GM23338 (cell line): Measurements from ENCODE around the gene NUMB. TPM values are rescaled to one million over a fixed set of nuclear protein-coding genes. Genes with fewer than 3 reads are reported as not detected.

Source experiments
- ATAC-seq: fragments of 200-7000 bp; cut with Tn5 transposase; 3 replicates; pipeline ENCODE4 v1.9.1; 2020
- DNase-seq: peaks from one replicate; pipeline ENCODE4 v3.0.0-alpha.2; 2015; ENCODE audit warnings: low spot score
- H2AFZ ChIP-seq: fragments of 200-600 bp; sonication (generic); 2 replicates; pipeline ENCODE4 v1.8.0; 2016; ENCODE audit warnings: antibody characterized with exemption, mild to moderate bottlenecking, moderate library complexity
- H3F3A ChIP-seq: fragments of 200-600 bp; sonication (generic); replicated peaks from 2 replicates; pipeline ENCODE4 v1.8.0; 2017; ENCODE audit warnings: antibody characterized with exemption, mixed run types, low read depth
- H3K27ac ChIP-seq: fragments of 200-600 bp; sonication (generic); 2 replicates; pipeline ENCODE4 v1.6.1; 2016; ENCODE audit warnings: low read depth
- H3K27me3 ChIP-seq: fragments of 200-600 bp; sonication (generic); 2 replicates; pipeline ENCODE4 v1.8.0; 2016; ENCODE audit warnings: mild to moderate bottlenecking, mixed run types, moderate library complexity; ENCODE audit not compliant: insufficient read depth
- H3K36me3 ChIP-seq: fragments of 200-600 bp; sonication (generic); 2 replicates; pipeline ENCODE4 v1.8.0; 2016; ENCODE audit warnings: mild to moderate bottlenecking; ENCODE audit not compliant: insufficient read depth
- H3K4me1 ChIP-seq: fragments of 200-600 bp; sonication (generic); 2 replicates; pipeline ENCODE4 v1.8.0; 2016; ENCODE audit warnings: mild to moderate bottlenecking, moderate library complexity; ENCODE audit not compliant: insufficient read depth
- H3K4me2 ChIP-seq: fragments of 200-600 bp; sonication (generic); 2 replicates; pipeline ENCODE4 v1.7.1; 2017; ENCODE audit warnings: mixed run types
- H3K4me3 ChIP-seq: fragments of 200-600 bp; sonication (generic); 2 replicates; pipeline ENCODE4 v1.6.1; 2016; ENCODE audit warnings: mixed run types
- H3K79me2 ChIP-seq: fragments of 200-600 bp; sonication (generic); replicated peaks from 2 replicates; pipeline ENCODE4 v1.8.0; 2017; ENCODE audit warnings: mild to moderate bottlenecking; ENCODE audit not compliant: insufficient read depth
- H3K9me2 ChIP-seq: fragments of 200-600 bp; sonication (generic); 2 replicates; pipeline ENCODE4 v1.8.0; 2017; ENCODE audit not compliant: insufficient read depth
- H4K20me1 ChIP-seq: fragments of 200-600 bp; sonication (generic); replicated peaks from 2 replicates; pipeline ENCODE4 v1.8.0; 2017; ENCODE audit warnings: mild to moderate bottlenecking; ENCODE audit not compliant: insufficient read depth
- H3K27ac Mint-ChIP-seq: 2 replicates; pipeline ENCODE4 v1.8.0; 2020; ENCODE audit warnings: inconsistent platforms, mild to moderate bottlenecking, moderate library complexity, mixed read lengths
- H3K27me3 Mint-ChIP-seq: 3 replicates; pipeline ENCODE4 v1.8.0; 2022; ENCODE audit warnings: low read depth, mild to moderate bottlenecking, moderate library complexity, mixed read lengths, inconsistent platforms; ENCODE audit not compliant: insufficient read depth, poor library complexity
- H3K36me3 Mint-ChIP-seq: 3 replicates; pipeline ENCODE4 v1.8.0; 2021; ENCODE audit warnings: low read depth, mild to moderate bottlenecking, inconsistent platforms, moderate library complexity, mixed read lengths
- H3K4me1 Mint-ChIP-seq: 3 replicates; pipeline ENCODE4 v1.8.0; 2020; ENCODE audit warnings: mild to moderate bottlenecking, inconsistent platforms, mixed read lengths
- H3K4me3 Mint-ChIP-seq: 3 replicates; pipeline ENCODE4 v1.8.0; 2021; ENCODE audit warnings: moderate library complexity, mild to moderate bottlenecking, inconsistent platforms, mixed read lengths
- H3K9me3 Mint-ChIP-seq: 3 replicates; pipeline ENCODE4 v1.8.0; 2020; ENCODE audit warnings: moderate library complexity, mild to moderate bottlenecking, inconsistent platforms, mixed read lengths
- CREB1 ChIP-seq: fragments of 250-450 bp; sonication (Bioruptor Pico); IDR thresholded peaks from 2 replicates; pipeline ENCODE4 v1.5.0; 2020; ENCODE audit warnings: low read depth, mild to moderate bottlenecking, moderate library complexity
- EZH2 ChIP-seq: fragments of 200-600 bp; sonication (generic); IDR thresholded peaks from one replicate; pipeline ENCODE4 v1.8.0; 2017; ENCODE audit warnings: antibody characterized with exemption, mild to moderate bottlenecking, low read depth; ENCODE audit not compliant: unreplicated experiment
- JUNB ChIP-seq: IDR thresholded peaks from one replicate; pipeline ENCODE4 v1.6.1; 2016; ENCODE audit warnings: antibody characterized with exemption; ENCODE audit not compliant: unreplicated experiment
- NANOG ChIP-seq: IDR thresholded peaks from 2 replicates; pipeline ENCODE4 v1.6.1; 2016; ENCODE audit warnings: antibody characterized with exemption, borderline replicate concordance
- POLR2AphosphoS5 ChIP-seq: IDR thresholded peaks from 2 replicates; pipeline ENCODE4 v1.6.1; 2016; ENCODE audit warnings: antibody characterized with exemption, low read depth
- STAT1 ChIP-seq: IDR thresholded peaks from one replicate; pipeline ENCODE4 v1.6.1; 2016; ENCODE audit warnings: antibody characterized with exemption; ENCODE audit not compliant: unreplicated experiment
- ZNF114 ChIP-seq: fragments of 250-450 bp; sonication (Bioruptor Pico); IDR thresholded peaks from 2 replicates; pipeline ENCODE4 v1.5.0; 2020; ENCODE audit warnings: mild to moderate bottlenecking, moderate library complexity
- ZNF331 ChIP-seq: fragments of 250-450 bp; sonication (Bioruptor Pico); IDR thresholded peaks from 2 replicates; pipeline ENCODE4 v1.5.0; 2020; ENCODE audit warnings: low read depth, mild to moderate bottlenecking, moderate library complexity
- polyA plus RNA-seq: library from polyadenylated mRNA; unstranded; fragments of >200 nt; fragmentation: Nextera tagmentation; extraction: Ambion mirVana; gene quantifications from 2 replicates; pipeline ENCODE4 v1.2.1, GENCODE V29; 2016
- total RNA-seq: library from RNA; depleted of rRNA; stranded (reverse); fragments of >200 nt; shearing (Covaris generic); gene quantifications from 2 replicates; pipeline ENCODE4 v1.2.3, GENCODE V29; 2014
- TF ChIP-seq, protein P1 (sequence below), 2 experiments: fragments of 200-600 bp in 1 of 2; sonication (generic) in 1 of 2; conservative IDR thresholded peaks; 2 replicates each; pipeline versions ENCODE4 v1.5.1 to v1.6.1; 2016 to 2017; ENCODE audit warnings: antibody characterized with exemption in 2 of 2, low read depth in 2 of 2, mild to moderate bottlenecking in 2 of 2, moderate library complexity in 1 of 2
- TF ChIP-seq, protein P2 (sequence below): IDR thresholded peaks from 2 replicates; pipeline ENCODE4 v1.6.1; 2016; ENCODE audit warnings: antibody characterized with exemption
- TF ChIP-seq, protein P3 (sequence below): fragments of 250-450 bp; sonication (Bioruptor Pico); IDR thresholded peaks from 2 replicates; pipeline ENCODE4 v1.5.0; 2020; ENCODE audit warnings: mild to moderate bottlenecking, moderate library complexity

Gene NUMB
- total and polyA plus RNA-seq, 2 experiments from 2014 or later, result 32.1 to 36.7 TPM

DNA sequence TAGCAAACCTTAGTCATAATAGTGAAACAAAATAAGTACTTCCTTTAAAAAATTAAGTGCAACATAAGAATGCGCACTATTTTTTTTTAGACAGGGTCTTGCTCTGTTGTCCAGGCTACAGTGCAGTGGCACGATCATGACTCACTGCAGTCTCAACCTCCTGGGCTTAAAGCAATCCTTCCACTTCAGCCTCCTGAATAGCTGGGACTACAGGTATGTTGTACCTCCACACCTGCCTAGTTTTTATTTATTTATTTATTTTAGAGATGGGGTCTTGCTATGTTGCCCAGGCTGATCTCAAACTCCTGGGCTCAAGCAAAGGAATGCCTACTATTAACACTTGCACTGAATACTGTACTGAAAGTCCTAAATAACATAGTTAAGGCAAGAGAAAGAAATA, 93.8 kb downstream of the NUMB start (continued):
- TF ChIP-seq, protein P1, sequence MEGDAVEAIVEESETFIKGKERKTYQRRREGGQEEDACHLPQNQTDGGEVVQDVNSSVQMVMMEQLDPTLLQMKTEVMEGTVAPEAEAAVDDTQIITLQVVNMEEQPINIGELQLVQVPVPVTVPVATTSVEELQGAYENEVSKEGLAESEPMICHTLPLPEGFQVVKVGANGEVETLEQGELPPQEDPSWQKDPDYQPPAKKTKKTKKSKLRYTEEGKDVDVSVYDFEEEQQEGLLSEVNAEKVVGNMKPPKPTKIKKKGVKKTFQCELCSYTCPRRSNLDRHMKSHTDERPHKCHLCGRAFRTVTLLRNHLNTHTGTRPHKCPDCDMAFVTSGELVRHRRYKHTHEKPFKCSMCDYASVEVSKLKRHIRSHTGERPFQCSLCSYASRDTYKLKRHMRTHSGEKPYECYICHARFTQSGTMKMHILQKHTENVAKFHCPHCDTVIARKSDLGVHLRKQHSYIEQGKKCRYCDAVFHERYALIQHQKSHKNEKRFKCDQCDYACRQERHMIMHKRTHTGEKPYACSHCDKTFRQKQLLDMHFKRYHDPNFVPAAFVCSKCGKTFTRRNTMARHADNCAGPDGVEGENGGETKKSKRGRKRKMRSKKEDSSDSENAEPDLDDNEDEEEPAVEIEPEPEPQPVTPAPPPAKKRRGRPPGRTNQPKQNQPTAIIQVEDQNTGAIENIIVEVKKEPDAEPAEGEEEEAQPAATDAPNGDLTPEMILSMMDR (conservative IDR thresholded peaks at IDR 0.05; ENCODE audit: low read depth in 2 of 2), result no peak
- TF ChIP-seq, protein P2, sequence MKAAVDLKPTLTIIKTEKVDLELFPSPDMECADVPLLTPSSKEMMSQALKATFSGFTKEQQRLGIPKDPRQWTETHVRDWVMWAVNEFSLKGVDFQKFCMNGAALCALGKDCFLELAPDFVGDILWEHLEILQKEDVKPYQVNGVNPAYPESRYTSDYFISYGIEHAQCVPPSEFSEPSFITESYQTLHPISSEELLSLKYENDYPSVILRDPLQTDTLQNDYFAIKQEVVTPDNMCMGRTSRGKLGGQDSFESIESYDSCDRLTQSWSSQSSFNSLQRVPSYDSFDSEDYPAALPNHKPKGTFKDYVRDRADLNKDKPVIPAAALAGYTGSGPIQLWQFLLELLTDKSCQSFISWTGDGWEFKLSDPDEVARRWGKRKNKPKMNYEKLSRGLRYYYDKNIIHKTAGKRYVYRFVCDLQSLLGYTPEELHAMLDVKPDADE, result no peak
- TF ChIP-seq STAT1, result no peak
- TF ChIP-seq EZH2, result no peak
- no peak for TF ChIP-seq POLR2AphosphoS5
- no peak for TF ChIP-seq ZNF331 (CRISPR knock-in tag)
- TF ChIP-seq CREB1 (CRISPR knock-in tag), result no peak
- TF ChIP-seq JUNB, result no peak
- TF ChIP-seq ZNF114 (CRISPR knock-in tag), result no peak

DNA sequence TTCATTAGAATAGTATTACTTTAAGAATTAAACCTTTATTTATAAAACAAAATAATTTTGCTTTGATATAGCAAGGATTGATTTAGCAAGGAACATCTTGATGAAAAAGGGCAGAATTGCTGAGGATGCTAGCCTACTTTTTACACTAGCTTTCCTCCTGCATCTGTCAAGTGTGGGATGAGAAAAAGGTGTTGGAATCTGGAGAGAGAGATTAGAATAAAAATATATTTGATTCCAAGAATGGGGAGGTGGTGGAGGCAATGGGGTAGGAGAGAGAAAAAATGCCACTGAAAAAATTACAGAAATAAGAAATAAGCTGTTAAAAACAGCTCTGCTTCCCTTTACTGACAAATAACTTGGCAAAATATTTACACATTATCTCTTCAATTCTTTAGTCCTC, 98.9 kb downstream of the NUMB start:
- TF ChIP-seq, protein P3, sequence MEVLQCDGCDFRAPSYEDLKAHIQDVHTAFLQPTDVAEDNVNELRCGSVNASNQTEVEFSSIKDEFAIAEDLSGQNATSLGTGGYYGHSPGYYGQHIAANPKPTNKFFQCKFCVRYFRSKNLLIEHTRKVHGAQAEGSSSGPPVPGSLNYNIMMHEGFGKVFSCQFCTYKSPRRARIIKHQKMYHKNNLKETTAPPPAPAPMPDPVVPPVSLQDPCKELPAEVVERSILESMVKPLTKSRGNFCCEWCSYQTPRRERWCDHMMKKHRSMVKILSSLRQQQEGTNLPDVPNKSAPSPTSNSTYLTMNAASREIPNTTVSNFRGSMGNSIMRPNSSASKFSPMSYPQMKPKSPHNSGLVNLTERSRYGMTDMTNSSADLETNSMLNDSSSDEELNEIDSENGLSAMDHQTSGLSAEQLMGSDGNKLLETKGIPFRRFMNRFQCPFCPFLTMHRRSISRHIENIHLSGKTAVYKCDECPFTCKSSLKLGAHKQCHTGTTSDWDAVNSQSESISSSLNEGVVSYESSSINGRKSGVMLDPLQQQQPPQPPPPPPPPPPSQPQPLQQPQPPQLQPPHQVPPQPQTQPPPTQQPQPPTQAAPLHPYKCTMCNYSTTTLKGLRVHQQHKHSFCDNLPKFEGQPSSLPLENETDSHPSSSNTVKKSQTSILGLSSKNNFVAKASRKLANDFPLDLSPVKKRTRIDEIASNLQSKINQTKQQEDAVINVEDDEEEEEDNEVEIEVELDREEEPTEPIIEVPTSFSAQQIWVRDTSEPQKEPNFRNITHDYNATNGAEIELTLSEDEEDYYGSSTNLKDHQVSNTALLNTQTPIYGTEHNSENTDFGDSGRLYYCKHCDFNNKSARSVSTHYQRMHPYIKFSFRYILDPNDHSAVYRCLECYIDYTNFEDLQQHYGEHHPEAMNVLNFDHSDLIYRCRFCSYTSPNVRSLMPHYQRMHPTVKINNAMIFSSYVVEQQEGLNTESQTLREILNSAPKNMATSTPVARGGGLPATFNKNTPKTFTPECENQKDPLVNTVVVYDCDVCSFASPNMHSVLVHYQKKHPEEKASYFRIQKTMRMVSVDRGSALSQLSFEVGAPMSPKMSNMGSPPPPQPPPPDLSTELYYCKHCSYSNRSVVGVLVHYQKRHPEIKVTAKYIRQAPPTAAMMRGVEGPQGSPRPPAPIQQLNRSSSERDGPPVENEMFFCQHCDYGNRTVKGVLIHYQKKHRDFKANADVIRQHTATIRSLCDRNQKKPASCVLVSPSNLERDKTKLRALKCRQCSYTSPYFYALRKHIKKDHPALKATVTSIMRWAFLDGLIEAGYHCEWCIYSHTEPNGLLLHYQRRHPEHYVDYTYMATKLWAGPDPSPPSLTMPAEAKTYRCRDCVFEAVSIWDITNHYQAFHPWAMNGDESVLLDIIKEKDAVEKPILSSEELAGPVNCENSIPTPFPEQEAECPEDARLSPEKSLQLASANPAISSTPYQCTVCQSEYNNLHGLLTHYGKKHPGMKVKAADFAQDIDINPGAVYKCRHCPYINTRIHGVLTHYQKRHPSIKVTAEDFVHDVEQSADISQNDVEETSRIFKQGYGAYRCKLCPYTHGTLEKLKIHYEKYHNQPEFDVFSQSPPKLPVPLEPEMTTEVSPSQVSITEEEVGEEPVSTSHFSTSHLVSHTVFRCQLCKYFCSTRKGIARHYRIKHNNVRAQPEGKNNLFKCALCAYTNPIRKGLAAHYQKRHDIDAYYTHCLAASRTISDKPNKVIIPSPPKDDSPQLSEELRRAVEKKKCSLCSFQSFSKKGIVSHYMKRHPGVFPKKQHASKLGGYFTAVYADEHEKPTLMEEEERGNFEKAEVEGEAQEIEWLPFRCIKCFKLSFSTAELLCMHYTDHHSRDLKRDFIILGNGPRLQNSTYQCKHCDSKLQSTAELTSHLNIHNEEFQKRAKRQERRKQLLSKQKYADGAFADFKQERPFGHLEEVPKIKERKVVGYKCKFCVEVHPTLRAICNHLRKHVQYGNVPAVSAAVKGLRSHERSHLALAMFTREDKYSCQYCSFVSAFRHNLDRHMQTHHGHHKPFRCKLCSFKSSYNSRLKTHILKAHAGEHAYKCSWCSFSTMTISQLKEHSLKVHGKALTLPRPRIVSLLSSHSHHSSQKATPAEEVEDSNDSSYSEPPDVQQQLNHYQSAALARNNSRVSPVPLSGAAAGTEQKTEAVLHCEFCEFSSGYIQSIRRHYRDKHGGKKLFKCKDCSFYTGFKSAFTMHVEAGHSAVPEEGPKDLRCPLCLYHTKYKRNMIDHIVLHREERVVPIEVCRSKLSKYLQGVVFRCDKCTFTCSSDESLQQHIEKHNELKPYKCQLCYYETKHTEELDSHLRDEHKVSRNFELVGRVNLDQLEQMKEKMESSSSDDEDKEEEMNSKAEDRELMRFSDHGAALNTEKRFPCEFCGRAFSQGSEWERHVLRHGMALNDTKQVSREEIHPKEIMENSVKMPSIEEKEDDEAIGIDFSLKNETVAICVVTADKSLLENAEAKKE (CRISPR knock-in tag), result no peak
- TF ChIP-seq, protein P2, result no peak
- TF ChIP-seq POLR2AphosphoS5 (no peak), NANOG (no peak), CREB1 (CRISPR knock-in tag) (no peak)
- TF ChIP-seq, protein P1 (conservative IDR thresholded peaks at IDR 0.05; ENCODE audit: low read depth in 2 of 2), result no peak
- H3K27me3 Mint-ChIP-seq, result peaks cover 2% of the 10 kb centered on the region
- Histone ChIP-seq H3K36me3 (no peaks in the 10 kb centered on the region), H3K9me2 (no peaks in the 10 kb centered on the region), H3K4me1 (peaks cover 18% of the 10 kb centered on the region), H3K4me2 (no peak overlapping the region), H3K27ac (no peak overlapping the region), H4K20me1 (peaks cover 14% of the 10 kb centered on the region; the same call in 1 of the 2 replicates), H3K79me2 (no peaks in the 10 kb centered on the region; the same call in 1 of the 2 replicates), H3F3A (no peaks in the 10 kb centered on the region), H3K4me3 (no peak overlapping the region), H3K27me3 (no peaks in the 10 kb centered on the region), H2AFZ (no peak overlapping the region)
- H3K27ac Mint-ChIP-seq, result no peak overlapping the region
- ATAC-seq (no peak), DNase-seq (no peak)
- H3K9me3 Mint-ChIP-seq, result no peaks in the 10 kb centered on the region
- no peak overlapping the region for H3K4me3 Mint-ChIP-seq
- H3K4me1 Mint-ChIP-seq, result peaks cover 12% of the 10 kb centered on the region
- no peaks in the 10 kb centered on the region; the same call in 2 of the 3 replicates for H3K36me3 Mint-ChIP-seq
